SK-N-SH (cell line): Measurements from ENCODE around the gene UBE2K.

Experiments used
- CTCF ChIP-seq: fragments of 200-600 bp; sonication (generic); IDR thresholded peaks from 2 replicates; pipeline ENCODE4 v1.6.1; 2017; ENCODE audit warnings: antibody characterized with exemption, mild to moderate bottlenecking, moderate library complexity
- EZH2phosphoT487 ChIP-seq: fragments of 200-600 bp; sonication (generic); IDR thresholded peaks from 2 replicates; pipeline ENCODE4 v1.6.1; 2017; ENCODE audit warnings: low read depth, mixed run types, mild to moderate bottlenecking, antibody characterized with exemption, moderate library complexity, borderline replicate concordance
- FOXJ3 ChIP-seq: sonication (generic); formaldehyde crosslinking; IDR thresholded peaks from 2 replicates; pipeline ENCODE4 v1.5.1; 2020; ENCODE audit warnings: mild to moderate bottlenecking, missing genetic modification reagents
- GABPA ChIP-seq: IDR thresholded peaks from 2 replicates; pipeline ENCODE4 v1.4.0; 2012; ENCODE audit warnings: low read depth, mild to moderate bottlenecking
- GATA2 ChIP-seq: sonication (generic); formaldehyde crosslinking; IDR thresholded peaks from 2 replicates; pipeline ENCODE4 v1.5.0; 2020; ENCODE audit warnings: mild to moderate bottlenecking, missing genetic modification reagents
- PBX3 ChIP-seq: IDR thresholded peaks from 2 replicates; pipeline ENCODE4; 2012
- POLR2AphosphoS5 ChIP-seq: IDR thresholded peaks from 2 replicates; pipeline ENCODE4 v1.6.1; 2012; ENCODE audit warnings: low read depth, low read length
- REST ChIP-seq: IDR thresholded peaks from 2 replicates; pipeline ENCODE4 v1.6.1; 2012; ENCODE audit warnings: mild to moderate bottlenecking, low read depth, low read length, moderate library complexity
- RXRA ChIP-seq: IDR thresholded peaks from 2 replicates; pipeline ENCODE4 v1.4.0; 2012; ENCODE audit warnings: low read depth, mild to moderate bottlenecking, borderline replicate concordance
- TEAD4 ChIP-seq: IDR thresholded peaks from 2 replicates; pipeline ENCODE4 v1.4.0; 2012; ENCODE audit warnings: mild to moderate bottlenecking, borderline replicate concordance; ENCODE audit not compliant: insufficient read depth
- USF1 ChIP-seq: IDR thresholded peaks from 2 replicates; pipeline ENCODE4 v1.4.0; 2012; ENCODE audit warnings: low read depth, borderline replicate concordance

- TF ChIP-seq CTCF: no peak
- TF ChIP-seq FOXJ3: no peak
- no peak for TF ChIP-seq PBX3
- no peak for TF ChIP-seq POLR2AphosphoS5
- TF ChIP-seq RXRA: no peak
- TF ChIP-seq EZH2phosphoT487: no peak
- TF ChIP-seq GABPA: no peak
- no peak for TF ChIP-seq TEAD4
- no peak for TF ChIP-seq GATA2 (CRISPR knock-in tag)
- no peak for TF ChIP-seq USF1
- no peak for TF ChIP-seq REST
These were observed 48.9 kb upstream of the UBE2K start for GRCh38 chr4:39648827-39649558.
